Spinal cord (tissue), 10 donors: Measurements from ENCODE around the gene BMS1. TPM values are rescaled to one million over a fixed set of nuclear protein-coding genes. Genes with fewer than 3 reads are reported as not detected.

Source experiments
- DNase-seq, 6 donors: peaks; one replicate each; pipeline versions ENCODE4 v3.0.0 to v3.0.0-alpha.2; 2013 to 2015; ENCODE audit warnings: low spot score in 6 of 6, low read depth in 4 of 6
- H3K27ac ChIP-seq: one replicate; pipeline ENCODE4 v1.5.1; 2013; ENCODE audit warnings: low read depth, low read length, control low read depth
- H3K27me3 ChIP-seq: one replicate; pipeline ENCODE4 v1.6.1; 2013; ENCODE audit warnings: low read length; ENCODE audit not compliant: control insufficient read depth, insufficient read depth
- H3K36me3 ChIP-seq: one replicate; pipeline ENCODE4 v1.6.1; 2013; ENCODE audit warnings: low read length; ENCODE audit not compliant: control insufficient read depth, insufficient read depth
- H3K4me1 ChIP-seq: one replicate; pipeline ENCODE4 v1.6.1; 2013; ENCODE audit warnings: low read length; ENCODE audit not compliant: control insufficient read depth, insufficient read depth
- H3K4me3 ChIP-seq: one replicate; pipeline ENCODE4 v1.5.1; 2013; ENCODE audit warnings: low read depth, low read length, control low read depth
- H3K9me3 ChIP-seq: one replicate; pipeline ENCODE4 v1.6.1; 2013; ENCODE audit warnings: low read length; ENCODE audit not compliant: control insufficient read depth, insufficient read depth
- WGBS: methylation state at CpG from one replicate; pipeline ENCODE4 v1.1.5; 2013; ENCODE audit warnings: missing lambda C conversion rate; ENCODE audit not compliant: insufficient coverage; 5-methylcytosine and 5-hydroxymethylcytosine counted together
- polyA plus RNA-seq, 2 donors: library from polyadenylated mRNA; unstranded; fragments of 120-200 nt; gene quantifications; one replicate each; pipeline ENCODE4 v1.2.1, GENCODE V29; 2013; ENCODE audit not compliant: insufficient read length in 2 of 2
- small RNA-seq: library from RNA; depleted of rRNA; stranded (forward); fragments of <200 nt; gene quantifications from one replicate; pipeline ENCODE3, GENCODE V24; 2014; ENCODE audit warnings: low replicate concordance
- total RNA-seq, 2 donors: library from RNA; depleted of rRNA in 1 of 2; stranded (reverse); fragments of 120-200 nt in 1 of 2; fragments of >200 nt in 1 of 2; gene quantifications; one replicate each; pipeline versions ENCODE4 v1.2.3 to v1.2.4, GENCODE V29; 2013 to 2014
- donor health status: healthy.

The BMS1 gene
- total and polyA plus RNA-seq, 4 donors, result 13.4 to 17.6 (median 14.6) TPM

- Histone ChIP-seq H3K36me3 (no peaks in the 10 kb centered on the region), H3K9me3 (no peaks in the 10 kb centered on the region), H3K4me1 (peaks cover 16% of the 10 kb centered on the region), H3K4me3 (no peak overlapping the region), H3K27ac (no peak overlapping the region), H3K27me3 (no peaks in the 10 kb centered on the region)
- no peak for DNase-seq
- 83% methylated on average over 7 of the region's 13 CpGs for WGBS
Measured at GRCh38 chr10:42878134-42878820, 95.7 kb downstream of the BMS1 start.

GRCh38 chr10:42878821-42879195 lies 96.2 kb downstream of the BMS1 start:
- Histone ChIP-seq H3K36me3 (no peaks in the 10 kb centered on the region), H3K27ac (no peak overlapping the region), H3K9me3 (no peaks in the 10 kb centered on the region), H3K4me1 (peaks cover 16% of the 10 kb centered on the region), H3K27me3 (no peaks in the 10 kb centered on the region), H3K4me3 (no peak overlapping the region)
- DNase-seq, result no peak
- 64% methylated on average over 3 of the region's 3 CpGs for WGBS

- Histone ChIP-seq H3K27ac (no peak overlapping the region), H3K4me1 (peaks cover 15% of the 10 kb centered on the region), H3K4me3 (no peak overlapping the region), H3K9me3 (no peaks in the 10 kb centered on the region), H3K36me3 (no peaks in the 10 kb centered on the region), H3K27me3 (no peaks in the 10 kb centered on the region)
- DNase-seq, result no peak
- WGBS, result 86% methylated on average over 29 of the region's 30 CpGs
Measured at GRCh38 chr10:42879380-42880254, 97.0 kb downstream of the BMS1 start.

GRCh38 chr10:42880255-42880620 lies 97.6 kb downstream of the BMS1 start:
- Histone ChIP-seq H3K9me3 (no peaks in the 10 kb centered on the region), H3K4me1 (peaks cover 9% of the 10 kb centered on the region), H3K27me3 (no peaks in the 10 kb centered on the region), H3K27ac (no peak overlapping the region), H3K4me3 (no peak overlapping the region), H3K36me3 (no peaks in the 10 kb centered on the region)
- DNase-seq, result no peak
- WGBS, result 90% methylated on average over 16 of the region's 16 CpGs

GRCh38 chr10:42882597-42882996 lies 100.0 kb downstream of the BMS1 start:
- WGBS, result 93% methylated on average over 2 of the region's 3 CpGs
- Histone ChIP-seq H3K36me3 (no peaks in the 10 kb centered on the region), H3K27me3 (no peaks in the 10 kb centered on the region), H3K4me1 (no peaks in the 10 kb centered on the region), H3K9me3 (no peaks in the 10 kb centered on the region), H3K27ac (no peak overlapping the region), H3K4me3 (no peak overlapping the region)
- DNase-seq, result no peak

Small RNA genes within 50 kb of the gene (small RNA-seq; reads per million reads assigned to genes)
- gene RNU6-885P, result not detected

Other genes starting within 250 kb of the BMS1 start
- gene ZNF33B, start 144.2 kb upstream of the BMS1 start, total RNA-seq, result 10 to 100 TPM; 30.8 to 31.0 TPM
- gene ZNF33B, start 144.2 kb upstream of the BMS1 start, polyA plus RNA-seq, result 10 to 100 TPM; 23.8 to 30.8 TPM